DMS114 treated with DMSO at 0.1 percent for 48 hours (cell line): Measurements from ENCODE around the gene SOCS3.

Experiments used
- DNase-seq: peaks from one replicate; lab custom pipeline; 2025; ENCODE audit not compliant: unreplicated experiment; lab: John Stamatoyannopoulos, UW

The SOCS3 gene

DNA sequence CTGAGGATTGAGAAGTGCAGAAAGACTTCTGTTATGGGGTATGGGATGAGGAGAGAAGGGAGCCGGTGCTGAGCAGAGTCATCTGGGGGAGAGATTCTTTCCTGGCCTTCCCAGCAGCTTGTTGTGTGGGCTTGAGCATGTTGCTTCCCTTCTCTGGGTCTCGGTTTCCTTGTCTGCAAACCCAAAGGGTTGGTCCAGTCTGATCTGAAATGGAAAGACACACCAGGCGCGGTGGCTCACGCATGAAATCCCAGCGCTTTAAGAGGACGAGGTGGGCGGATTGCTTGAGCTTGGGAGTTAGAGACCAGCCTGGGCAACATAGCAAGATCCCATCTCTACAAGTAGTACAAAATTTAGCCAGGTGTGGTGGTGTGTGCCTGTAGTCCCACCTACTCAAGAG lies 6.0 kb downstream of the SOCS3 start:
- no peak for DNase-seq

DNA sequence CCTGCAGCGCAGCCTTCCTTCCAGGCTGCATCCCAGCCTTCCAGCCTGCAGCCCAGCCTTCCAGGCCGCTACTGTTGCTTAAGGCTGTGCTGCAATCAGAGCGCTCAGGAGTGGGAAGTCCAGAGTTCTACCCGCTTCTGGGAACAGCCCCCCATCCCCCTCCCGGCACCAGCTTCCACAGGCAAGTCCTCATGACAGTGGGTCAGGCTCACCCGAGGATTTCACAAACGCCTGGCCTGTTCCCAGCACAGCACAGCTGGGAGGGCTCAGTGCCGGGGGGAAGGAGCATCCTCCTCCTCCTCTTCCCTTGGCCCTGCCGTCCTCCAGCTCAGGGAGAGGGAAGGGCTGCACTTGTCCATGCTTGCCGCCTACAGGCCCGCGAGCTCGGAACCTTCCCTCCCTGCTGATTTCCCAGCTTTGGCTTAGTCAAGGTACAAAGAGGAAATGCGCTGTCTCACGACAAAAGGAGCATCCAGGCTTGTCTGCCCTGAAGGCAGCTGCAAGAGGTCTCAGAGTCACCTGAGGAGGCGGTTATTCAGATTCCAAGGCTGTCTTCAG lies 8.3 kb downstream of the SOCS3 start:
- DNase-seq: no peak

DNA sequence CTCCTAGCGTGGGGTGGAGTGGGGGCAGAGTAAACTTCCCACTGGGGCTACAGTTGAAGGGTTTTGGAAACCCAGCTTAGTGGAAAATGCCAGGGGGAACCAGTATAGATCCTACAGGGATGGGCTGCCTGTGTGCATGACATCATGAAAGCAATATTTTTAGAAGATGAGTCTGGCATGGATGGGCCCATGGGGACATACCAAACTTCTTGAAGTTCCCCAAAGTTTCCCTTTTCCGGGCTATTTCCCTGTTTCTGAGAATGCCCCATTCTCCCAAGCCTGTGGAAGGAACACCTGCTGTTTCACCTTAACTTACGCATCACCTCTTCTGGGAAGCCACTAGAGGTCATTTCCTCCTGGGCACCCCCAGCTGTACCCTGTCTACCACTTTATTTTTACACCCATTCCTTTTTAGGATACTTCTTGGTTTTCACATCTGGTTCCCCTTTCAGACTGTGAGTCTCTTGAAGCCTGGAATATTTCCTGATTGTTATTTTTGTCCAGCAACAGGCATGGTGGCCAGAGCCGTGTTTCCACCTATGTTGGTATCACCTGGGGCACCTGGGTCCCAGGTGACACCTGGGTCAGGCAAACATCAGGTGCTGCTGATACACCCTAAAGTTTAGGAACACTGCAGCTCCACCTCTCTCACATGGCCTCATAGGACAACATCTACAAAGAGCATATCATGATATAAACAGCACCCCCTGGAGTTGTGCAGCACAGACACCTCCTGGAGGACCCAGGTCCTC lies 9.8 kb downstream of the SOCS3 start:
- DNase-seq: no peak

DNA sequence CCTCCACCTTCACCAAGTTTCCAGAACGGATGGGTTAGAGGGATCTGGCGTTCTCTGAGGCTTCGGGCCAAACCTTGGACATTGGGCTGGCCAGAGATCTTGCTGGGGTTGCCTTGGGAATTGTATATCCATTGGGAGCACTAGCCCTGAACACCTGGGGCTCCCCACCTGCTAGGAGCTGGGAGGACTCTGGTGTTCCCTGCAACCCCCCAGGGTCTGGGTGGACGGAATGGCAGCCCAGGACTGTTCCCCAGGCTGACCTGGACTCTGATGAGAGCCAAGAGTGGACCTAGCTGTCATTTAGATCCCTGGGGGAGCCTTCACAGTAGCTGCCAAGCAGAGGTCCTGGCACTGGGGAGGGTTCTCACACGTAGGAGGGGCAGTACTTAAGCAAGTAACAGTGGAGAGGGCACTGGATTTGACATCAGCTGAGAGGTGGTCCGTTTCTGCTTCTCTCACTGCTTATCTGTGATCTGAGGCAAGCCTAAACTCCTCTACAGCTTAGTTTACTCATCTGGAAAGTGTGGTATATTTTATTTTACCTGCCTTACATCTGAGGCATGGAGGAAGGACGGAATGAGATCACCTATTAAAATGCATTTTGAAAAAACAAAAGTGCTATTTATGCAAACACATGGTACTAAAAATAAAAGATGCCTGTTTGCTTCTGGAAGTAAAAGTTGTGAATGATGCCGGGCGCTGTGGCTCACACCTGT lies 11.7 kb downstream of the SOCS3 start:
- no peak for DNase-seq

DNA sequence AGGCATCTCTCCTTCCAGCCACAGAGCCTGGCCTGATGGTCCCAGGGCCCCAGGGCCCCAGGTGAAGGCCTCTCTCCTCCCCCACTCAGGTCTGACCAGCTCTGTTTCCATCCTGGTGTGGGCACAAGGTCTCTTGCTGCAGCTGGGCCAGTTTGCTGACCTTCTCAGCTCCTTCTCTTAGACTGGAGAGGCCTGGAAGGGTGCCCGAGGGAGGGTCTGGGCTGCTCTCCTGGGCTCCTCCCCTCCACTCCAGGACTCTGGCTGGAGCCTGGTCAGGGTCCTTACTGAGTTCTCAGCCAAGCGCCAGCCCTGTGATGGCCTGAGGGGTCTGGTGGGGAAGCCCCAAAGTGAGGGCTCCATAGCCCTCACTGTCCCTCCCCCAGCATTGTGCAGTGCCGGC lies 12.4 kb downstream of the SOCS3 start:
- no peak for DNase-seq

DNA sequence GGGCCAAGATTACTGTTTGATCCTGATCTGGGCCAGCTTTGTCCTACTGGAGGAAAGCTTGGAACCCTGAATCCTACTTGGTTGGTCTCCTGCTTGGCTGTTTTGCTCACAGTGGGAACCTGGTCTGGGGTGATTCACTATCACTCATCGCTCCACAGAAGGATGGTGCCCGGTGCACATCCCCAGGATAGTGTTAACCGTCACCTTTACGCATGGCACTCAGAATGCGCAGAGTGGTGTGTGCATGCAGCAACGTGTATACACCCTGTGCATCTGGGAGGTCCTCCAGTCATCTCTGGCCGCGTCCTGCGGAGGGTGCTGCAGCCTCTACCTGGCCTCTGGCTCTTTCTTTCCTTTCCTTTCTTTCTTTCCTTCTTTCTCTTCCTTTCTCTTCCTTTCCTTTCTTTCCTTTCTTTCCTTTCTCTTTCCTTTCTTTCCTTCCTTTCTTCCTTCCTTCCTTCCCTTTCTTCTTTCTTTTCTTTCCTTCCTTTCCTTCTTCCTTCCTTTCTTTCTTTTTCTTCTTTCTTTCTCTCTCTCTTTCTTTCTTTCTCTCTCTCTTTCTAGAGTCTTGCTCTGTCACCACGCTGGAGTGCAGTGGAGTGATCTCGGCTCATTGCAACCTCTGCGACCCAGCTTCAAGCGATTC lies 13.1 kb downstream of the SOCS3 start:
- no peak for DNase-seq

DNA sequence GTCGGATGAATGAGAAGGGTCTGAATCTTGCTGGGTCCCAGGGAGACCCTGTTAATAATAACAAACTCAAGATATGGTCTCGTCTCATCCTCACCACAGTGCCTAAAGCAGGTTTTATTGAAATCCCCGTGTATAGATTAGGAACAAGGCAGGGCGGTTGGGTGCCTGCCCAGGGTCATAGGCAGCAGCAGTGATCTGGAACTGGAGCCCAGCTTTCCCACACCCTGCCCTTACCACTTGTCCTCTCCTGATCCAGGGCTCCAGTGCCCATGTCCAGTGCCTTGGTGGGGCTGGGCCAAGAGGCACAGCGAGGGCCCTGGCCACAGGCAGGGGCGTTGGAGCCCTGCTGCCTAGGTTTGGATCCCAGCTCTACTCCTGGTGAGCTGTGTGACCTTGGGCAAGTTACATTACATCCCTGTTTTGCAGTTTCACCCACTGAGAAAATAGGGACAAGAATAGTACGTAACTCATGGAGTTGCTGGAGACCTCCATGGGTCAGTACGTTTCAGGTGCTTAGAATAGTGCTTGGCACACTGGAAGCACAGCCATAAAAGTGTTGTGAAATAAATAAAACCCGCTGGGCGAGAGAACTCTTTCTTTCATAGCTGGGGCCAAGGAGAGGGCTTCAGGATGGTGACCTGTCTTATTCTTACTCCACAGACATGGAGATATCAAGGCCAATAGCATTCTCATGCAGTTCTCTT lies 13.9 kb downstream of the SOCS3 start:
- no peak for DNase-seq

DNA sequence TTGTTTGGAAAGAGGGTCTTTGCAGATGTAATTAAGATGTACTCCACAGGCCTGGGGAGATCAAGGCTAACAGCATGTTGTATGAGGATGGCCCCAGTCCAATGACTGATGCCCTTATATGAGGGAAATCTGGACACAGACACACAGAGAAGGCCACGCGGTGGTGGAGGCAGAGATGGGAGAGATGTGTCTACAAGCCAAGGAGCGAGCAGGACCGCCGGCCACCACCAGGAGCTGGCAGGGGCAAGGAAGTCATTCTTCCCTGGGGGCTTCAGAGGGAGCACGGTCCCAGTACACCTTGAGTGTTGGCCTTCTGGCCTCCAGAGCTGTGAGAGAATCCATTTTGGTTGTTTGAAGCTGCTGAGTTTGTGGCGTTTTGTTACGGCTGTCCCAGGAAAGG lies 14.7 kb downstream of the SOCS3 start:
- DNase-seq: no peak

DNA sequence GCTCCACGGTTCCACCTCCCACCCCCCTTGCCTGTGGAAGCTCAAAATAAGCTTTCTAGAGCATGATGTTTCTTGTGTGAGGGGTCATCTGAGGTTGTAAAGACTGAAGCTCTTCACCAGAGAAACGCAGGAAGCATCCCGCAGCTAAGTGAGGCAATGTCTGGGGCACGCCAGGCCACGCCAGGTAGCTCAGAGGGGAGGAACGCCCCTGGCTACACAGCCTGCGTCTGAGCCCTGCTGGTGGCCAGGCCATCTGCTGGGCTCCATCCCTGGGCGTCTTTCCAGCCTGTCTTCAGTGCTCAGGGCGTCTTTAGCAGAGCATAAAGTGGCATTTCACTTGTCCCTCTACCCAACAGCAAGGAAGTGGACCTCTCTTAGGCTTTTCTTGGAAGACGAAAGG lies 15.2 kb downstream of the SOCS3 start:
- no peak for DNase-seq

DNA sequence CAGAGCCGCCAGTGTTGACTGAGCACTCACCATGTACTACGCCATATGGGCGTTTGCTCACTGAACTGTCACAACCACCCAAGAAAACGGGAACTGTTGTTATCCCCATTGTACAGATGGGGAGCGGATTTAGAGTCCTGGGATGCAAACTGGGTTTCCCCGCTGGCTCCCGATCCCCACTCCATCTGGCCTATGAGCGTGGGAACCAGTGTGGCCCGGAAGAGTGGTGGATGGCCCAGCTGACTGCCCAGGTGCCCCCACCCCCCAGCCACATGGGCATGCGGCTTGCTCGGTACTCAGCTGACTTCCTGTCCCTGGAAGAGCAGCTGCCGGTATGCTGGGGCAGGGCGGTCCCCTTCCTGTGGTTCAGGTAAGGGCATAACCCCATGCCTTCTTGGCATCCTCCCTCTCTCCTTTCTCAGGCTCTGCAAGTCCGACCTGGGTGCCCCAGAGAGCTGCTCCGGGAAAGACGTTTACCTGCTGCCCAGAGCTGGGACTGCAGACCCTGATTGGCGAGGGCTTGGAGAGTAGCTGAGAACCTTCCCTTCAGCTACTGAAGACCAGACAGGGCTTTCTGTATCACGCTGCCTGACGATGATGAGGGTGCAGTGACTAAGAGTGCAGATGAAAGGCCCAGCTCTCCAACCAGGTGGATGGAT lies 16.2 kb downstream of the SOCS3 start:
- no peak for DNase-seq

DNA sequence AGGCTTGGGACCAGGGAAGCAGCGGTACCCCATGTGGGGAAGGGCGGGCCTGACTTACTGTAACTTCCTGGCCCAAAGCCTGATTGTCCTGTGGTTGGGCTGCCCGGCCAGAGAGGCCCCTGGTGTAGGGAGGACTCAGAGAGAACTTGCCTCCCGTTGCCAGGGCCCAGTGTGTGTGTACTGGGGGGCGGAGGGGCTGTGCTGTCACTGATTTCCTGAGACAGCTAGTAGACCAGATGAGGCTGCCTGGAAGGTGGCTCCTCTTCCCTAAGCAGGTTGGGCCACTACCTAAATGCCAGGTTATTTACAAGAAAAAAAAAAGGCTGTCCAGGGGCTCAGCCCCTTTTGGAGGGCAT lies 16.7 kb downstream of the SOCS3 start:
- DNase-seq: no peak

DNA sequence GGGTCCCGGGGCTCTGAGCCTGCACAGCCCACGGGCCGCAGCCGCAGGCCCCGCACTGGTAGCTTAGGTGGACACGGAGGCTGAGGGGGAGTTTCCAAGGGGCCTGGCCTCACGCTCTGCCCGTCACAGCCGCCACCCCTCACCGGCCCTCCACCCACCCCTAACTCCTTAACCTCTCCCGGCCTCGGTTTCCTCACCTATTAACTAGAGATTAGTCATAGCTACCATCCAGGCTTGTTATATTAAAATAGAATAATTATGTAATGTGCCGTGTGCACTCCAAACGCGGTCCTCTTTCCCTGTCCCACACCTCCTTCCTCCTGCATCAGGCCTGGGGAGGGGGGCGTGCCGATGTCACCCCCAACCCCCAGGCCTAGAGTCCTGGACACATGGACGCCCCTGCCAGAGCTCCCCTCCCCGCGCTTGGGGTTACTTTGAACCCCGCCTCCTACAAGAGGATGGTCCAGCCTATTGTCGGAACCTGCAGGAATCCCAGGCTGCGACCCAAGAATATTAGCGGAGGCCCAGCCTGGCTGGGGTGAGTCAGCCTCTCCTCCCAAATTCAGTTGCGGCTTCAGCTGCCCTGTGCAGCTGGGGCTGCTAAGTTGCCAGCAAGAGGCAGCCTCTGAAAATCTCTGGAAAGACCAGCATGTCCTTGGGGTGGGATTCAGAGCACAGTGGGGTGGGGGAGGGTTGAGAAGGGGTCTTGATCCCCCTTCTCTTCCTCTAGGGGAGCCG lies 17.3 kb downstream of the SOCS3 start:
- DNase-seq: no peak

DNA sequence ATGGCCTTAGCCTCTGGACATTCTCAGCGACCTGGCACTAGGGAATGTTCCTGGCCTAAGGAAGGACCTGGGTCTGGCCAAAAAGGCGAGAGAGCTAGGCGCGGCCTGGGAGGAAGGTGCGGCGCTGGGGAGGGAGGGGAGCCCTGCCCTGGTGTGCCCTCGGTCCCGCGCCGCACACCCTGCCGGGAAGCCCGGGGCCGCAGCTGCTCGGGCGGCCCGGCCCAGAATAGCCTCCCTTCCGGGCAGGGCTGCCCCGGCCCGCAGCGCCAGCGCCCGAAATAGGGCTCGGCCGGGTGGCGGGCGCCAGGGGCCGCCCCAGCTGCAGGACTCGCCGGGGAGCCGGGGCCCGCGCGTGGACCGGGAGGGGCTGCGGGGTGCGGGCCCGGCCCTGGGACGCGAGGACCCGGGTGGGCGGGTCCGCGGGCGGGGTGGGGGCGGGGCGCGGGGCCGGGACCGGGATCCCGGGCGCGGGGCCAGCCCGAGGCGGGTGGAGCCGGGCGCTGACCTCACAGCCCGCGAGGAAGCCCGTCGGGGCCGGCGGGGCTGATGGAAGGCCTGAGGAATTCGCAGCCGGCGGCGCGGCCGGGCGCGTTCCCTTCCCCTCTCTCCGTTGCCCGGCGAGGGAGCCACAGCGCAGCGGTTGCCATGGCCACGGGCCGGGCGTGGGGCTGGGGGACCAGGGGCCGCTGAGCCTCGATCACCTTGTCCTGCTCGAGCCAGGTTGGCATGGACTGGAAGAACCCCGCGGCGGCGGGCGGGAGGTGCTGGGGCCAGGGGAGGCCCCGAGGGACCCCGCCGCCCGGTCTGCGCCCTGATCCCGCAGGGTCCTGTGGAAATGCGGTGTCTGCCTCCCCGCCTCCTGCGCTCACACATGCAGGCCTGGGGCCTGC lies 18.1 kb downstream of the SOCS3 start:
- DNase-seq: no peak

DNA sequence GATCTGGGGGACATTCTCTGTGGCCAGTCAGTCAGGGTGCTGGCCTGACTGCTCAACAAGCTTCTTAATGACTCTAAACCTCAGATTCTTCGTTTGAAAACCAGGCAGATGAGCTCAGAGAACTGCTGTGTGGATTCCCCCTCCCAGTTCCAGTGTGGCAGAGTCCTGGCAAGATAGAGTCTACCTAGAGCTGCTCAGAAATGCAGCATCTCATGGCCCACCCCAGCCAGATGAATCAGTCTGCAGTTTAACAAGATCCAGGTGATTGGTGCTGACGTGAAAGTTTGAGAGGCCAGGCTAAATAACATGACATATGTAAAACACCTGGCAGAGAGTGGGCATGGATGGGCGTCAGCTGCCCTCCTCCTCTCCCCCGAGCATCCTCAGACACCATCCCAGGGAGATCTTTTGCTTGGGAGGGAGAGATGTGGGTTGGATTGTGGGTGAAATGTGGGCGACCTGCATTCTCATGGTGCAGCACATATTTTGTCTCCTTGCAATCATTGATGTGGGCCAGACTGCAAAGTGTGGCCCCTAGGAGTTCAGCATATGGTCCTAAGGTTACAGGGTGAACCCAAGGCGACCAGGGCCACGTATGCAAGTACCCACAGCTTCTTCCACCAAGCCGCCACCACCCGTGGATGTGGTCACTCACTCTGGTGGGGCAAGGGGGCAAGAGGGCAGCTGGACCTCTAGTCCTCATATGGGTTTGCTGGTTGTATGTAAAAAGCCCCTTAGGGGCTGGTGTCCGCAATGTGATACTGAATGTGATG lies 19.5 kb downstream of the SOCS3 start:
- DNase-seq: no peak

DNA sequence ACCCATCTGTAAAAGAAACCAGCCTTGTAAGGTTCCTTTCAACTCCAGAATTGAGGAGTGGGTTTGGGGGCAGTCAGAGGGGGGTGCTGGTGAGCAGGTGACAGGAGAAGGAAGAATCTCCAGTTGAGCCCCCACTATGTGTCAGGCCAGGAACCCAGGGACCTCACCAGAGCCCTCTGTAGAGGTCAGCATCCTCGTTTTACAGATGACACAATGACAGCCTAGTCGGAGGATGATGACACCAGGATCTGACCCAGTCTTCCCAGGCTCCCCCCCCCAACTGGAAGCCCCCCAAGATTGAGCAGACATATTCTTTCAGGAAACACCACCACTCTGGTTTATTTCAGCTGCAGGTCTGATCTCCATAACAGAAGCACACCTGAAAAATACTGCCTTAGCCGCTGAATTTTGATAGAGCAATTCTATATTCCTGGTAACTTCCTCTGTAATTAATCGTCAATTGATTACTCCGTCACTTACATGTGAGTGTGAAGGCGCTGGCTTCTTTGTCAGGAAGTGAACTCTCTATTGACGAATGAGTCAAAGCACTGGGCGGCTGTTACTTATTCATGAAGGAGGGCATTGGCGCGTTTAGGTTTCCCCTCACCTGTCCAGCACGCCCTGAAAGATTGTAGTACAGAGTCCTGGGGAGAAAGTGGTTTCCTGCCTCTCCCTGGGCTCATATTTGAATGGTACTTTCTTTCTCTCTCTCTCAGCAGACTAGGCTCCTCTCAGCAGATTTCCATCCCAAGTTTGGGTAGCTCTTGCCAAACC lies 21.2 kb downstream of the SOCS3 start:
- no peak for DNase-seq

DNA sequence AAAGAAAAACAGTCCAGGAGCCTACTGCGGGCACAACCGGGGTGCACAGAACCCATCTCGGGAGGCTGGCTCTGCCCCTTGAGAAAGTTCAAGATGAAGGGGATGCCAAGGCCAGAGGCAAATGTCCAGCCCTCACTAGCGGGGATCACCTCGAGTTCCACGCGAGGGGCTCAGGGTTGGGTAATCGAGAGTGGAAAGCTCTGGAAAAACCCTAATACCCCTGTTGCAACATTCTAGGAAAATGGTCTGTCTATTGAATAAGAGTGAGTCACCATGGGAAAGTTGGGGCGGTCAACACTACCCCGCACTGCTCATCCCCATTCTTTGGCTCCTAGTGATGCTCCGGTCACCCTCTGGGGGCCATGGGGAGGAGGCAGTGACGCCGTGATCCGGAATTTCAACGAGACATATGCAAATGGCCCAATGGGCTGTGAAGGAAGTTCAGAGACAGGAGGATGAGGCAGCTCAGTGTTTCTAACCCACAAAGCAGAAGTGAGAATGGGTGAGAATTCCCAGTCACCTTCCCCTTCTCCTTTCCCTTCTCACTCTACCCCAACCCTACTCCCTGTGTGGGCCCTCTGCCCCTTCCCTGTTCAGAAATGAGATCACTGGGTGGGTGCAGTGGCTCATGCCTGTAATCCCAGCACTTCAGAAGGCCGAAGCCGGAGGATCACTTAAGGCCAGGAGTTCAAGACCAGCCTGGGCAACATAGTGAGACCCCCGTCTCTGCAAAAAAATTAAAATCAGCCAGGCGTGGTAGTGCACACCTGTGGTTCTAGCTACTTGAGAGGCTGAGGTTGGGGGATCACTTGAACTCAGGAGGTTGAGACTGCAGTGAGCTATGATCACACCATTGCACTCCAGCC lies 22.4 kb downstream of the SOCS3 start:
- no peak for DNase-seq

DNA sequence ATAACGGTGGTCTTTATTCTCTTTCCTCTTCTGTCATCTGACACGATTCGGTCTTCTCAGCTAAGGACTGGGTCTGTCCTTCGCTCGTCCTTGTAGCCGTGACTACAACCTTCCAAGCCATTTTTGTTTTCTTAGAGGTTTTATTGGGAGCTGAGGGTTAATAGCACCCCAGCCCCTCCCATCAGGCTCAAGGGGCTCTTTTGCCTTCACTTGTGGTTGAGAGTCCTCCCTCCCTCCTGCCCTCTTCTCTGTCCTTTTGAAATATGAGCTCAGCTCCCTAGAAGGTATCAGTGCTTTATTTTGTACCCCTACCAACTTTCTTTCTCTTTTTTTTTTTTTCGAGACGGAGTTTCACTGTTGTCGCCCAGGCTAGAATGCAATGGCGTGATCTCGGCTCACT lies 24.7 kb downstream of the SOCS3 start:
- DNase-seq: no peak
